HG03565 (cell line): ENCODE measurements around the gene PGS1.

Experiments used
- ATAC-seq: cut with Tn5 transposase; IDR thresholded peaks from one replicate; pipeline ENCODE4 v1.9.1; 2021; ENCODE audit warnings: mild to moderate bottlenecking, moderate library complexity; ENCODE audit not compliant: unreplicated experiment

Gene PGS1

DNA sequence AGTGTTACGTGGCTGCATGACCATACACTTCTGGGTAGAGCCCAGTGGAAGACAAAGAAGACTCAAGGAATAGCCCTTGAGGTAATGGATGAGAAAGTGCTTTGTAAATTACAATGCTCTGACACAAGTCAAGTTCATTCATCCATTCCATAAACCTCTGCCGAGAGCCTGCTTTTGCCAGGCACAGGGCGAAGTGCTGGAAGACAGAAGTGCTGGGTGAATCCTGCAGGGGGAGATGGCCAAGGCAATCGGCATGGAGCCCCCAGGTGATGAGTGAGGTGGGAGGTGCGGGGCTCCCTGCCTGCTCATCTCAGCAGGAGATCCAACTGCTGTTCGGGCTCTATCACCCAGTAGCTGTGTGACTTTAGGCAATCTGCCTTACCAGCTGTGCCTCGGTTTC lies 15.8 kb upstream of the PGS1 start:
- ATAC-seq = no peak

DNA sequence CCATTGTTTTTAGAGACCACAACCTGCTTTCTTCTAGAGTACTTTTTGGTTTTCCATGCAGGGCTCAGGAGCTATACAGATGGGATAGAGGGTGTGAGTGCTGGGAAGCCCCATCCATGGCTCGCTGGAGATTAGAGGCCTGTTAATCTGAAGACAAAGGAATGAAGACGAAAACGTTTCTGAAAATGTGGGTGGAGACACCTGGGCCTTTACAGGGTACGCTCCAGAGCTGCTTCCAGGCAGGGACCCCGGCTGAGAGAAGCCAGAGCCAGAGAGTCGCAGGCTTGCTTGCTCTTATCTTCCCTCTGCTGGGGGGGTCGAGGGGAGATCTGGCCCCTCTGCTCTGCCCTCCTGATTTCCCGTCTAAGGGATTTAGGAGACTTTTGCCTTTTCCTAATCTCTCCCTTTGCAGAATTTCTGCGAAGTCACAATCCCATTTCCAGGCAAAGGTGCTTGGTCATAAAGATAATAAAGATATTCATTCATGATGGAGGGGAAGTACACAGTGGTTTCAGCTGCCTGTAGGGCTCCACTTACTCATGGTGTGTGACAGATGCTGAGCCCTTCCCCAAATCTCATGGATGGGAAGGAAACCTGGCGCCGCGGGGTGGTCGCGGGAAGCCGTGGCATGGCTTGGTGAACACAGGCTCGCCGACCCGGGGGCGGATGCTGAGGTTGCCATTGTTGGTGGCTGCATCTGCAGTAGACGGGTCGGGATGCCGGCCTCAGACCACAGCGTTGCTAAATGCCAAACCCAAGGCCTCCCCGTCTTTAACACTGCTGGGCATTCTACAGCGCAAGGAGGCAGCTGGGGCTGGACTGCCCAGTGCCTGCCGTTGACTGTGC lies 13.8 kb upstream of the PGS1 start:
- ATAC-seq = no peak

DNA sequence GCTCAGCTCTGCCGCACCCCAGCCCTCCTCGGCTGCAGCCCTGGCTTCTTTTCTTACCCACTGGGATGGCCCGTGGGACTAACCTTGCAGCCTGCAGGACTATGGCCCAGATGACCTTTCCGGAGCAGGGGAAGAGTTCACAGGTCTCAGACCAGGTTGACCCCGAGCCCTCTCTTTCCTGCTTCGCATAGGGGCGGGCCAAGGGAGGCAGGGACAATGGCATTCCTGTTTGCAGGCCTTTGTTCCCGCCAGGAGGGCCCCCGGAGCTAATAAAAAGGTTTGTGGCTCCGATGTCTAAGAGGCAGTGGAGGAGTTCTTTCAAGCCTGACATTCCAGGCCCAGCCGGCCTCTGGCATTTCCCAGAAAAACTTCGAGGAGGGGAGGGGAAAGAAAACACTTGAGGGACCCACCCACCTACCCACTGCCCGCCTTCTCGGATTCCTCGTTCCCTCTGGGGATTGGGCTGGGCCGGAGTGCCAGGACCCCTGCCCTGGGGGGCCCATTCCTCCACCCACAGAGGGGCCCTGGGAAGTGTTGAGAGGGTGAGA lies 12.8 kb upstream of the PGS1 start:
- ATAC-seq = no peak

DNA sequence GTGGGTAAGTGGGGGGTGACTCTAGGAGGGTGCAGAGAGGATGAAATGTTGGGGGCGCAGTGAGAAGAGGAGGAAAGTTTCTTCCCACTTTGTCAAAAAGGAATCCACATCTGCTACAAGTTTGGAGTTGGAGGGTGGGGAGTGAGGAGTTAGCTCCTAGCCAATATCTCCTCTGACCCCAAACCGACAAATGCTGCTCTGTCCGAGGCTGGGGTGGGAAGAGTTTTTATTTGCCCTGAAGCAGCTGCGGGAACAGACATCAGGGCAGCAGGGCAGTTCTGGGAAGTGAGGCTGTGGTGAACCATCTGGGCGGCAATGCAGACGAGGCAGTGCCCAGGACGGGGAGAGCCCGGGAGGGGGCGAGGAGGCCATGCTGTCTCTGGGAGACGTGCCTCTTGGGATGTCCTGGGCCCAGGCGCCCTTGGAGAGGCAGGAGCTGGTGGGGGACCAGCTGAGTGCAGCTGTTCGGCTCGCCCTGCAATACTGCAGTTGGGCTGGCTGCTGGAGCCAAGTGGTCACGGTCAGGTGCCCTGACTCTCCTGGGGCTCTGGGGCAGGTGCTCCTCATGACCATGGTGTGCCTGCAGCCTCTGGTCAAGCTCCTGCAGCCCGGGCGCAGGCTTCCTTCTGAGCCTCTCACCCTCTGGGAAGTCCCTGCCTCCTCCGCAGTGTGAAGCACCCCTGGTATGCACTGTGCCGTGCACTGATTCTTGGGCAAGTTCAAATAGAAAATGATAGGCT lies 12.2 kb upstream of the PGS1 start:
- no peak for ATAC-seq

DNA sequence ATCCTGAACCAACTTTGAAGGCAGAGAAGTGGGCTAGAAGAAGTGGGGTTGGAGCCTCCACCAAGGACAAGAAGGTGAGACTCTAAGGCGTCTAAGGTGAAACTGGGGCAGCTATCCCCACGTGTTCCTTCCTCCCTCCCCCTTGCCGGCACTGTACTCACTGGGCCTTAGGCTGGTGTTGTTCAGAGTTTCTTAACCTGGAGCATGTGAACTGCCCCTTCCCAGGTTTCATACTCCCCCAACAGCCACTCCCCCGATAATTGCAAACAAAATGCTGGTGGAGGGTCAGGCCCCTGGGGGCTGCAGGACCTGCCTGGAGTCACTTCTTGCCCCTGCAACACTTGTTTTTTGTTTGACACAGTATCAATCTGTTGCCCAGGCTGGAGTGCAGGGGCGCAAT lies 11.3 kb upstream of the PGS1 start:
- ATAC-seq = no peak

DNA sequence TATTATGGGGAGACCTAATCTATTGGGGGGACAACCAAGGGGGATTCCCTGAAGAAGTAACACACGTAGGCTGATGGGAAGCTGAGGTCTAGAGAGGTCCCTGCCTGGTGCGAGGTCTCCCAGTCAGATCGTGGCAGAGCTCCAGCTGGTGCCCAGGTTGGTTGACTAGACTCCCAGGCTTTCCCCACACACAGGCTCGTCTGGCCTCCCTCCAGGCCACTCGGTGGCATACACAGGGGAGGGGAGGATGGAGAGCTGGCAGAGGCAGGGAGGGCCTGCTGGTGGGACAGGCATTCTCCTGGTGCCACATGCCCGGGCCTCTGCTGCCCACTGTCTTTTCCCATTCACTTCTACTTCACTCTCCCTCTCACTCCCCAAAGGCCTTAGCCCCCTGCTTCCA lies 10.1 kb upstream of the PGS1 start:
- ATAC-seq = no peak

DNA sequence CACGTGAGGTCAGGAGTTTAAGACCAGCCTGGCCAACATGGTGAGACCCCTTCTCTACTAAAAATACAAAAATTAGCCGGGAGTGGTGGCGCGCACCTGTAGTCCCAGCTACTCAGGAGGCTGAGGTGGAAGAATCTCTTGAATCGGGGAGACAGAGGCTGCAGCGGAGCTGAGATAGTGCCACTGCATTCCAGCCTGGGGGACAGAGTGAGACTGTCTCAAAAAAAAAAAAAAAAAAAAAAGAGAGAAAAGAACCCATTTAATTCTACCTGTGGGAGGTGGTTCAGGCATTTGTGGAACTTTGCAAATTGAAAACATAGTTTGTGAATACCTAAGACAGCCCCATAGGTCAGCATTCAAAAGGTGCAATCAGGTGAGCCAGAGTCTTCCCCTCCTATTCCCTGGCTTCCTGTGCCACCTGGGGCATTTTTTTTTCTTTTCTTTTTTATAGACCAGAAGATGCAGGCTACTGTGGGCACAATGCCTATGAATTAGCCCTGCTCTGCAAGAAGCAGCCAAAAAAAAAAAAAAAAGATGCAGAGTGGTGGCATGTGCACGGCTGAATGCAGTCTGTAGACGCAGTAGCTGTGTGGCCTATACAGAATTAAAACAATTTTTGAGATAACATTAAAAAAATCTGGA lies 9.5 kb upstream of the PGS1 start:
- no peak for ATAC-seq

DNA sequence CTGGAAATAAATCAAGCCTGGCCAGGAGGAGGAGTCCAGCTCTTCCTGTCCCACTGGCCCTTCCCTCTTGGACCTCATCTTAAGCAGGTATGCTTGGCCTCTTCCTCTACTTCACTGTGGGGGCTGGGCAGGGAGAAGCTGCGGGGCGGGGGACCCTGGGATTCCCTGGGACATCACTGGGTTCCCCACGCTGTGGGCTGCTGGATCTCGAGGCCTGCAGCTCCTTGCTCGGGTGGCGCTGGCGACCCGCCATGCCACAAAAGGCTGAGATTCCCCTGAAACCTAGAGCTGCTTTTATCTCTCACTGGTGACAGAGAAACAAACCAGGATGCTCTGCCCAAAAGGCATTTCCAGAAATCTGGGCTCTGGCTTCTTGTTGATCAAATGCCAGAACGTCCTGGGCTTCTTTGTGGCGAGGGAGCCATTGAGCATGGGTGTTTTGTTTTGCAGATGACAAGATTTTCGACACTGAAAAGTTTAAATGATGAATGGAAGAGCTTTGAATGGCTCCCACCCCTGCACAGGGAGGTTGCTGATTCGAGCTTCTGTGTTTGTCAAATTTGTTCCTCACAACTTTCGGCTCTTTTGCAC lies 8.6 kb upstream of the PGS1 start:
- no peak for ATAC-seq

DNA sequence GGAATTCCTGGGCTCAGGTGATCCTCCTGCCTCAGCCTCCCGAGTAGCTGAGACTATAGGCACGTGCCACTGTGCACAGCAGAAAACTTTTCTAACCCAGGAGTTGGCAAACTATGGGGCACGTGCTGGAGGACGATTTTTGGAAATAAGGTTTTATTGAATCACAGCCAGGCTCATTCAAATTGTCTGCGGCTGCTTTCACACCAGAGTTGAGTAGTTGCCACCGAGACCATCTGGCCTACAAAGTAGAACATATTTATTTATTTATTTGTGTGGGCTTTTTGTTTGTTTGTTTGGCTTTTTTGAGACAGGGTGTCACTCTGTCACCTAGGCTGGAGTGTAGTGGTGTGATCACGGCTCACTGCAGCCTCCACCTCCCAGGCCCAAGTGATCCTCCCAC lies 7.4 kb upstream of the PGS1 start:
- ATAC-seq = no peak

DNA sequence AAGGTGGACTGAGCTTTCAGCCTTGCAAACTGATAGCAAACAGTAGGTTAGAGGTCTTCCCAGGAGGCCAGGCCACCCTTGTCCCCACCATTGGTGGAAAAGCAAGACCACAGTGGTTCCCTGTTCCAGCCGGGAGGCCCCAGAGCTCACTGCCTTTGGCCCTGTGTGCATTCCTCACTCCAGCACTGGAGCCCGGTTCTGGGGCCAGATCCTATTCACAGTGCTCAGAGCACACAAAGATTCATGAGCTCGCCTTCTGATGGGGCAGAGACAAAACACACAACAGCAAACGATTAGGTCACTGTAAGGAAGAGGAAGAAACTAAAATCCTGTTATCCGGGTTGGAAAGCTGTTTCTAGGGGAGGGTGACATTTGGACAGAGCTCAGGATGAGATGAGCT lies 5.6 kb upstream of the PGS1 start:
- no peak for ATAC-seq

DNA sequence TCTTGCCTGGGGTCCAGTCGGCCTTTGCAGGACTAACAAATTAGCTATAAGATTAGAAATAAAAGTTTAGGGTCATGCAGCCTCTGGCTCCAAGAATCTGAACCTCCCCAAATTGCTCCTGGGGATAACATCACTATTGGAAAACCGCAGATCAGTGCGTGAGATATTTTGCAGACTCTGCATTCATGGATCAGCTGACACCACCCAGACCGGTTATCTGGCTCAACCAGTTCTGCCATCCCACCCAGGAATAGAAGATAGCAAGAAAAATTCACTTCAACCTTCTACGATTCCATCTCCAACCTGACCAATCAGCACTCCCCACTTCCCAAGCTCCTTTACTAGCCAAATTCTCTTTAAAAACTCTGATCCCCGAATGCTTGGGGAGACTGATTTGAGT lies 4.3 kb upstream of the PGS1 start:
- ATAC-seq = no peak

DNA sequence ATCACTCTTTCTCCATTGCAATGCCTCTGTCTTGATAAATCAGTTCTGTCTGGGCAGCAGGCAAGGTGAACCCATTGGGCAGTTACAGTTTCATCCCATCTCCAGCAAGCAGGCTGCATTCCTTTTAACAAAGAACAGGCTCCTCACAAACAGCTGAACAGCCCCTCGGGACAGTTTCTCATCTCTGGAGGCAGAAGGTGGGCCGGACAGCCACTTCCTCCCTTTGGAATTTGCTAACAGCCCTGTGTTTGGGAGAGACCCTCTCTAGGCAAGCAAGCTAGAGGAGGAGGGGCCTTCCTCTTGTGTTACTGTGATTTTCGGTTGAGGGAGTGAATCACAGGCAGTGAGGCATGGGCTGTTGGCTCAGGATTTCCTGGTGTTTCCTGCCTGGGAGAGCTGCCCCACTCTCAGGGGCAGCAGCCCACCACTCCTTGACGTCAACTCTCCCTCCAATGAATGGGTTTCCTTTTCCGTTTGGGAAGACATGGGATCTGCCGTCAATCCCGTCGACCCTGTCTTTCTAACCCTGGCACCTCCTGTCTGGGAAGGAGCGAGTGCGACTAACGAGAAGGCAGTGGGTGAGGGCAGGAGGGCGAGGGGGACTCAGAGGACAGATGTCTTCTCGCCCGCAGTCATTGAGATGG lies 3.7 kb upstream of the PGS1 start:
- no peak for ATAC-seq

DNA sequence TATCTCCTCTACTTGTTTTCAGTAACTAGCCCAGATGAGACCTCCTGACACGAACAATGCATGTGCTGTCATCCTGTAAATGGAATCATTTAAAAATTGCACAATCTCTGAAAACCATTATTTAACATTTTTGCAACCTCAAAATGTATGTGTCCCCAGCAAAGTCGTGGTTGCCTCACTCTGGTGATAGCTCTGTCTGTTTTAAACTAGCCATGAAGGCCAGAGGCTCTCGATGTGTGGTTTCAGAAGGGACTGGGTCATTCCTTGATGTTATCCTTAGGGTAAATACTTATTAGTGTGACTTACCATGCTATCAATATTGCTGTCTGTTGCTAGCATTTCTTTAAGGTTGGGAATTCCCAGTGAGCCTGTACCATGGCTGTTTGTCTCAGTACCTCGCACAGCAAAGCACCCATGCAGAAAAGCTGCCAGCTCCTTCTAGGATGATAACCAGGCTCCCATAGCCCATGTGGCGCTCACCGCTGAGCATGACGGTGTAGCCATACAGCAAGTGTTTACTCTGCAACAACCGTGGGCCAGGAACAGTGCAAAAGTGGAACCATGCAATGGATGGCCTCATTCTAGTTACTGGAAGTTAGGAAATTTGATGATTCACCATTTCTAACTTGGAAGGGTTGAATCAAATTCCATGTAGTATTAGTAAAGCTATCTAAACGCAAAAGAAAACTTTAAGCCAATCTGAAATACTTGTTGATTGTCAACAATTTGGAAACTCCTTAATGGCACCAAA lies 2.9 kb upstream of the PGS1 start:
- no peak for ATAC-seq

DNA sequence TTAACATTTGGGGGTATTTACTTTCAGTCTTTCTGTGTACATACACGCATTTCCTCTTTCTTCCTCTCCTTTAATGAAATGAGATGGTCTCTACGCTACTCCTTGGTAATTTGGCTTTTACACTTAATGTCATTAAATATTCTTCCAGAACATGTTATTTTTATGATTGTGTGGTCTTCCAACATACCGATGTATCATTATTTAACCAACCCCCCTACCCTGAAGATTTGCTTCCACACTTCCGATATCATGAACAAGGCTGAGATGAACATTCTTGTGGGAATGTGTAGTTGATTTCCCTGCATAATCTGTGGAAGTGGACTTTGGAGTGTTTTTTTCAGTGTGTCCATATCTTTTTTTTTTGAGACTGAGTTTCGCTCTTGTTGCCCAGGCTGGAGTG lies 2.3 kb upstream of the PGS1 start:
- no peak for ATAC-seq

DNA sequence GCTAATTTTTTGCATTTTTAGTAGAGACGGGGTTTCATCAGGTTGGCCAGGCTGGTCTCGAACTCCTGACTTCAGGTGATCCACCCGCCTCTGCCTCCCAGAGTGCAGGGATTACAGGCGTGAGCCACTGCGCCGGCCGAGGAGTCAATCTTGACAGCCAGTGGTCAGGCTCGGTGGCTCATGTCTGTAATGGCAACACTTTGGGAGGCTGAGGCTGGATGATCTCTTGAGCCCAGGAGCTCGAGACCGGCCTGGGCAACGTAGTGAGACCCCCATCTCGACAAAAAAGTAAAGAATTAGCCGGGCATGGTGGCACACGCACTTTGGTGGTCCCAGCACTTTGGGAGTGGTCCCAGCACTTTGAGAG lies 608 bp upstream of the PGS1 start:
- no peak for ATAC-seq

DNA sequence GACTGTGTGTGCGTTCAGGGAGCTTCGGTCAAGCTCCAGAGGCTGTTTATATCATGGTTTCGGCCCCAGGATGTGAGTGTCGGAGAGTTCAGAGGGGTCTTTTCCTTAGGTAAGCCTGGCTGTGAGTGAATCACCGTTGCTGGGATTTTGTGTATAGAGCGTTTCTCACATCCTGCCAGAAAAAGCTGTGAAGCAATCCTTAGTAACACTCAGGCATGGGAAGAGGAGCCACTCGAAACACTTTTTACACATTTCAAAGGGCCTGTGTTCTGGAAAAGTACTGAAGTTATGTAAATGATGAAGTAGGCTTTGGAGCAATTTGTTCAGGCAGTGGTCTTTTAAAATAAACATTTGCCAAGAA lies 662 bp downstream of the PGS1 start:
- no peak for ATAC-seq

DNA sequence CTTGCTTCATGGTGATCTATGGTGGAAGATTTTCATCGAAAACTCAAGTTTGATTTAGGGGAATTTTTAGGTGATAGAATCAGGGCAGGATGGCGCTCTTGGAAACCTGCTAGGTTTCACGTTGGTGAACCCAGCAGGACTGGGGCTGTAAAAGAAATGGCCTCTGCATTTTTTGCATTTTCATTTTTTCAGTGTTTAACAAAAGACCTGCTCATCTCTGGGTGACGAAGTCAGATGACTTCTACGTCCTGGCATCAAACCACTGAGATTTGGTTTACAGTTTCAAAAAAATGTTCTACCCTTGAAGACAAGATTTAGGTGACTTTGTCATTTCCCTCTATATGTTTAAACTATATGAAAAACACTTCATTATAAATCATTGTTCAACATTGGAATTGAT lies 1.9 kb downstream of the PGS1 start:
- no peak for ATAC-seq

DNA sequence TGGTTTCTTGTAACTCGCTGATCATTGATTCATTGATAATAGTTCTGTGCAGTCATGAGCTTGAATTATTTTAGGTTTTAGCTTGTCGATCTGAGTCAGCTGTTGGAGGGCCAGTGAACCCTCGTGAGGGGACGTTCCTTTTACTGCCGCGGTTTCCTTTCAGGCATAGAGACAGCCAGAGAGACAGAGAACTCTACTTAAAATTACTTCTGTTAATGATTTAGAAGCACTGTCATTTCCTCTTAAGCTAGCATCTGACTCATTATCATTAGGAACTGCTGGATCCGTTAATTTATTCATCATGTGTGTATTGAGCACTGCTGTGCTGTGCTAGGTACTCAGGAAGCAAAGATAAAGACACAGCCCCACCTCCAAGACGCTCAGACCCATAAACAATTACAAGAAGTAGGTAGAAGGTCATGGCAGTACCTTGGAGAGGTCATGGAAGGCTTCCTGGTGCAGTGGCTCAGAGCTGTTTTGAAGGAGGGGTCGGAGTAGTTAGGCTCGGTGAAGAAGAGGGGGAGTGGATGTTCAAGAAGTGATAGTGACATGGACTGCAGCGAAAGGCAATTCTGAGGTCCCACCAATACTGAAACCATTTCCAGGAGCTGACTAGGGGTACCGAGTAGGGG lies 3.3 kb downstream of the PGS1 start:
- ATAC-seq = no peak

DNA sequence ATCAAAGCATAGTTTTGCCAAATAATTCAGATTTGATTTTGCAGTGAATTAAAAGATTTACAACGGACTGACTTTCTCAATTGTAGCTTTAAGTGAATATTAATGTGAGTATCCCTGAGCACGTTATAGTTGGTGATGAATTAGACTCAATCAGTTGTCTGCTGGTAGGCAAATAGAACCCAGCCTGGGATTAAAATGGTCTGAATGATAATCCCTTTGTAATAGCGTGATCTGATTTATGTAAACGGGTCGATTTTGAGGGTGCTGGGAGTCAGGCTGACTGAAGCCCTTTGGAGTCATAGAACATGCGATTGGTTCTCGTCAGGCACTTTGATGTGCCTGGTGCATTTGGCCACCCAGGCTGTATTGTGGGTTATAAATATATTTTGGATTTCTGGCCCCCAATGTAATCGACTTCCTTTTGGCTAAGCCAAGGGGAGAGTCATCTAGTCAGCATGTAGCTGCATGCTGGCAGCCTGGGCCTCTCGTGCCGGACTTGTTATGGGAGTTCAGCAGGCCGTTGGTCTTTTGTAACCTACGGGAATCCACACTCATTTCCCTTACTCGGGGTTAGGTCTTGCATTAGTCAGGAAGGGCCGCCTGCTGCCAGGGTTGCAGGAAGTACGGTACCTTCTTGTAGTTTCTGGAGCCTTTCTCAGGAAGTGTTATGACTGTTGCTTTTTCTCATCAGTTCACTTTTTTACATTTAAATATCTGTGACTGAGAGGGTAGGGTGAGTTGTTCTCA lies 5.4 kb downstream of the PGS1 start:
- no peak for ATAC-seq
